Right lobe of liver (tissue), 4 donors: ENCODE results near the gene NAPG.

Experiments
- POLR2A ChIP-seq: fragments of 450-650 bp; IDR thresholded peaks from one replicate; pipeline ENCODE4 v1.6.1; 2017; ENCODE audit warnings: antibody characterized with exemption, mild to moderate bottlenecking
- TF ChIP-seq, protein P1 (sequence below), 4 donors: fragments of 200-600 bp in 3 of 4; fragments of 450-650 bp in 1 of 4; IDR thresholded peaks; one replicate each; pipeline versions ENCODE4 v1.5.1 to v1.8.0; 2016 to 2022; ENCODE audit warnings: antibody characterized with exemption in 4 of 4, mild to moderate bottlenecking in 2 of 4
- donor health status: DM: no; HTN: no; CAD: no.
- donor health status: DM: no; HTN: no; CAD: no.
- donor health status: DM: no; HTN: yes; CAD: no.

DNA sequence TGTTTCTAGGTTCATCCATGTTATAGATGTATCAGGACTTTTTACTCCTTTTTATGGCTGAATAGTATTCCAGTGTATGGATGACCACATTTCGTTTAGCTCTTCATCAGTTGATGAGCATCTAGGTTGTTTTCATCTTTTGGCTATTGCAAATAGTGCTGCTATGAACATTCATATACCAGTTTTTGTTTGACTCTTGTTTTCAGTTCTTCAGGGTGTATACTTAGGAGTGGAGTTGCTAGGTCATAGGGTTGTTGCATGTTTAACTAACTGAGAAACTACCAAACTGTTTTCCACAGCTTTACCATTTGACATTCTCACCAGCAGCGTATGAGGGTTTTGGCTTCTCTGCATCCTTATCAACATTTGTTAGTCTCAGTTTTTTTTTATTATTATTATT, 25.8 kb upstream of the NAPG start:
- TF ChIP-seq POLR2A: no peak
- TF ChIP-seq, protein P1, sequence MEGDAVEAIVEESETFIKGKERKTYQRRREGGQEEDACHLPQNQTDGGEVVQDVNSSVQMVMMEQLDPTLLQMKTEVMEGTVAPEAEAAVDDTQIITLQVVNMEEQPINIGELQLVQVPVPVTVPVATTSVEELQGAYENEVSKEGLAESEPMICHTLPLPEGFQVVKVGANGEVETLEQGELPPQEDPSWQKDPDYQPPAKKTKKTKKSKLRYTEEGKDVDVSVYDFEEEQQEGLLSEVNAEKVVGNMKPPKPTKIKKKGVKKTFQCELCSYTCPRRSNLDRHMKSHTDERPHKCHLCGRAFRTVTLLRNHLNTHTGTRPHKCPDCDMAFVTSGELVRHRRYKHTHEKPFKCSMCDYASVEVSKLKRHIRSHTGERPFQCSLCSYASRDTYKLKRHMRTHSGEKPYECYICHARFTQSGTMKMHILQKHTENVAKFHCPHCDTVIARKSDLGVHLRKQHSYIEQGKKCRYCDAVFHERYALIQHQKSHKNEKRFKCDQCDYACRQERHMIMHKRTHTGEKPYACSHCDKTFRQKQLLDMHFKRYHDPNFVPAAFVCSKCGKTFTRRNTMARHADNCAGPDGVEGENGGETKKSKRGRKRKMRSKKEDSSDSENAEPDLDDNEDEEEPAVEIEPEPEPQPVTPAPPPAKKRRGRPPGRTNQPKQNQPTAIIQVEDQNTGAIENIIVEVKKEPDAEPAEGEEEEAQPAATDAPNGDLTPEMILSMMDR (IDR thresholded peaks at IDR 0.05): no peak
